ENCODE data around the gene TEX264. TPM values are rescaled to one million over a fixed set of nuclear protein-coding genes. Genes with fewer than 3 reads are reported as not detected.

The TEX264 gene
- total and polyA plus RNA-seq, 2 experiments from 2014 or later, result 59.6 to 98.7 TPM

- H3K4me3 ChIP-seq, result no peak overlapping the region
- no peaks in the 10 kb centered on the region for H4K20me1 ChIP-seq (ENCODE audit: insufficient read depth, poor library complexity, severe bottlenecking)
- H3K4me1 ChIP-seq (ENCODE audit: insufficient read depth), result no peaks in the 10 kb centered on the region
- DNase-seq (ENCODE audit: low spot score), result no peak
- H3K36me3 ChIP-seq (replicated peaks; ENCODE audit: insufficient read depth, low read depth), result no peaks in the 10 kb centered on the region
- TF ChIP-seq EZH2 (IDR thresholded peaks at IDR 0.05; ENCODE audit: borderline replicate concordance), result no peak
- no peak for TF ChIP-seq EZH2phosphoT487 (IDR thresholded peaks at IDR 0.05; ENCODE audit: low read depth, severe bottlenecking, unreplicated experiment)
- no peak for TF ChIP-seq CTCF (IDR thresholded peaks at IDR 0.05; ENCODE audit: poor library complexity)
- peaks cover 4% of the 10 kb centered on the region for H3K27me3 ChIP-seq
- no peak overlapping the region for H3K4me2 ChIP-seq
- H3K27ac ChIP-seq, result no peak overlapping the region
- no peak overlapping the region for H2AFZ ChIP-seq
- H3K9me2 ChIP-seq (replicated peaks; ENCODE audit: insufficient read depth), result no peaks in the 10 kb centered on the region
- no peaks in the 10 kb centered on the region for H3K9me3 ChIP-seq (ENCODE audit: low read depth)
- H3K79me2 ChIP-seq, result no peaks in the 10 kb centered on the region
These were observed 58.1 kb downstream of the TEX264 start for GRCh38 chr3:51729042-51729633.

DNA sequence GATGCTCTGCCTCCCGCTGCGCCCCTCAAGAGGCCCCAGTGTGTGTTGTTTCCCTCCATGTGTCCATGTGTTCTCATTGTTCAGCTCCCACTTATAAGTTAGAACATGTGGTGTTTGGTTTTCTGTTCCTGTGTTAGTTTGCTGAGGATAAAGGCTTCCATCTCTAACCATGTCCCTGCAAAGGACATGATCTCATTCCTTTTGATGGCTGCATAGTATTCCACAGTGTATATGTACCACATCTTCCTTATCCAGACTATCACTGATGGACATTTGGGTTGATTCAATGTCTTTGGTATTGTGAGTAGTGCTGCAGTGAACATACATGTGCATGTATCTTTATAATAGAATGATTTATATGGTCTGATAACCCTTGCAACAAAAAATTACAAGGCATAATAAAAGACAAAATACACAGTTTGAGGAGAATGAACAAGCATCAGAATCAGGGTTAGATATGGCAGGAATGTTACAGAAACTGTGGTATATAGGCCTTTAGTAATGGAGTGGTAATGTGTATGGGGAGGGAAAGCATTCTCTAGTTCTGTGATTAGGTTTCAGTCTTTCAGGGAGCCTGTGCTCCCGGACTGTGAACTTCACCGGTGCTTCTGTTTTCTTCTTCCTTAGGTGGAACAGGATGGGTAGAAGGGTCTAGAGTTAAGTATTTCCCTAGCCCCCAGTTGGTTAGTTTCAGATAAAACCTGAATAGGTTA, 63.0 kb downstream of the TEX264 start:
- H3K9me2 ChIP-seq (replicated peaks; ENCODE audit: insufficient read depth), result no peaks in the 10 kb centered on the region
- no peaks in the 10 kb centered on the region for H4K20me1 ChIP-seq (ENCODE audit: insufficient read depth, poor library complexity, severe bottlenecking)
- no peaks in the 10 kb centered on the region for H3K36me3 ChIP-seq (replicated peaks; ENCODE audit: insufficient read depth, low read depth)
- no peak overlapping the region for H3K27ac ChIP-seq
- DNase-seq (ENCODE audit: low spot score), result no peak
- no peak overlapping the region for H3K4me3 ChIP-seq
- H3K27me3 ChIP-seq, result peaks cover 9% of the 10 kb centered on the region
- H3K4me1 ChIP-seq (ENCODE audit: insufficient read depth), result no peaks in the 10 kb centered on the region
- no peaks in the 10 kb centered on the region for H3K9me3 ChIP-seq (ENCODE audit: low read depth)
- no peak for TF ChIP-seq EZH2phosphoT487 (IDR thresholded peaks at IDR 0.05; ENCODE audit: low read depth, severe bottlenecking, unreplicated experiment)
- TF ChIP-seq EZH2 (IDR thresholded peaks at IDR 0.05; ENCODE audit: borderline replicate concordance), result no peak
- TF ChIP-seq CTCF (IDR thresholded peaks at IDR 0.05; ENCODE audit: poor library complexity), result no peak
- H2AFZ ChIP-seq, result no peak overlapping the region
- H3K79me2 ChIP-seq, result no peaks in the 10 kb centered on the region
- no peak overlapping the region for H3K4me2 ChIP-seq
- WGBS (ENCODE audit: low lambda C conversion rate, missing lambda C conversion rate), result 79% methylated on average over 4 of the region's 4 CpGs

DNA sequence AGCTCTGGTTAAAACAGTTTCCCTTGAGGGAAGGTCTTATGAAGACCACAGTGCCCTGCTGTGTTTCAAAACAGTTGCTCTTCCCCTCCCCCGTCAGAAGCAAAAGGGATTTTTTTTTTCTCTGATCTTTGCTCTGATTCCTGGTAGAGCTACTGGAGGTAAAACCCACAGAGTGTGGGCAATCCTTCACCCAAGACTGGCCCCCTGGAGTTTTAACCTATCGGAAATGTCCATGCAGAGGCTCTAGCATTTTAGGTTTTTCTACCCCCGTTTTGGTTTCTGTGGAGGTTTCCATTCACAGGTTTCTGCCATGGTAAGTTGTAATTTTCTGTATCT, 63.5 kb downstream of the TEX264 start:
- H3K4me3 ChIP-seq, result no peak overlapping the region

More for the DNA sequence above, 63.5 kb downstream of the TEX264 start:
- TF ChIP-seq CTCF (IDR thresholded peaks at IDR 0.05; ENCODE audit: poor library complexity) (no peak), EZH2 (IDR thresholded peaks at IDR 0.05; ENCODE audit: borderline replicate concordance) (no peak), EZH2phosphoT487 (IDR thresholded peaks at IDR 0.05; ENCODE audit: low read depth, severe bottlenecking, unreplicated experiment) (no peak)
- no peaks in the 10 kb centered on the region for H3K4me1 ChIP-seq (ENCODE audit: insufficient read depth)
- 19% methylated on average over 3 of the region's 3 CpGs for WGBS (ENCODE audit: low lambda C conversion rate, missing lambda C conversion rate)
- no peak overlapping the region for H3K4me2 ChIP-seq
- no peaks in the 10 kb centered on the region for H3K9me2 ChIP-seq (replicated peaks; ENCODE audit: insufficient read depth)
- no peak overlapping the region for H3K27ac ChIP-seq
- no peaks in the 10 kb centered on the region for H3K79me2 ChIP-seq
- no peaks in the 10 kb centered on the region for H3K9me3 ChIP-seq (ENCODE audit: low read depth)
- H3K36me3 ChIP-seq (replicated peaks; ENCODE audit: insufficient read depth, low read depth), result no peaks in the 10 kb centered on the region
- no peaks in the 10 kb centered on the region for H4K20me1 ChIP-seq (ENCODE audit: insufficient read depth, poor library complexity, severe bottlenecking)
- no peak overlapping the region for H2AFZ ChIP-seq
- no peak for DNase-seq (ENCODE audit: low spot score)
- peaks cover 15% of the 10 kb centered on the region for H3K27me3 ChIP-seq
